ENCODE data around the gene LCAT.
"Not testable (repeated sequence)": the region's sequence is repeated elsewhere in the genome, so short reads cannot be mapped to it uniquely, and the experiment has no call there.

The LCAT gene

DNA sequence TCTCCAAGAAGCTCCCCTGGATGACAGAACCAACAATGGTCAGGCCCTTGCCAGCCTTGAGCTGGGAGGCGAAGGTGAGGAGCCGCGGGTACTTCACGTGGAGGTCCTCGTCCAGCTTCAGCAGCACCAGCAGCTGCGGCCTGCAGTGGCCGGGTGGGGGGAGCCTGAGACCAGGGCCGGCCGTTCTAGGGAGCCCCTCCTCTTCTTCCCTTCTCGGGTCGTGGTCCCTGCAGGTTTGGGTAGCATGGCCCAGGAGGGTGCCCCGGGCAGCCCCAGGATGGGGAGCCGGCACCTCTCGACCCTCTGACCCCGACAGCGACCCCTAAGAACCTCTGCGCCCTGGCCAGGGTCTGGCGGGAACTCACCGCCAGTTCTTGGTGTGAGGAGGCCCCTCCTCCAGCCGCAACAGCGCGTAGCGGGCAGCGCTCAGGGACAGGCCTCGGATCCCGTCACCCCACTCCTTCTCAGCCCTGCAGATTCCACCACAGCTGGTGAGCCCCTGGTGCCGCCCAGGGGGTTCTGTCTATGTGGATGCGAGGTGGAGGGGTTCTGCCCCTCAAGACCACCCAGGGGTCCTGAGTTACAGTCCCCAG lies 3.1 kb upstream of the LCAT start:
- no peak for DNase-seq (ENCODE audit: low read depth)

DNA sequence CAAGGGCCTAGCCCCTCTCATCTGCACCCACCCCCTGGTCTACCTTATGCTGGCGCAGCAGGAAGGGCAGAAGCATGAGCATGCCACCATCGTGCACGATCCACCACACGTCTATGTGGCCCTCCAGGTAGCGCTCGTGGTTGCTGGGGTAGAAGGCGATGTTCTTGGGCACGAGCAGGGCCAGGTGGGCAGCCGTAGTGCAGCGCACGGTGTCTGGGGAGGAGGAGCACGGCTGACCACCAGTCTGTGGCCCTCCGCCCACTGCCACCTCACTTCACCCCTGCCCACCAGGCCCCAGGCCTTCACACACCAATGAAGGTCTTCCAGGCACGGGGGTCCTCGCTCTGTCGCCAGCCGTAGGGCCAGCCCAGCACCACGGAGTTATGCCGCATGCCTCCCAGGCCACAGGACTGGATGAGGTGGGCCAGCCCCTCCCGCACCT lies 2.2 kb upstream of the LCAT start:
- no peak for DNase-seq (ENCODE audit: low read depth)

DNA sequence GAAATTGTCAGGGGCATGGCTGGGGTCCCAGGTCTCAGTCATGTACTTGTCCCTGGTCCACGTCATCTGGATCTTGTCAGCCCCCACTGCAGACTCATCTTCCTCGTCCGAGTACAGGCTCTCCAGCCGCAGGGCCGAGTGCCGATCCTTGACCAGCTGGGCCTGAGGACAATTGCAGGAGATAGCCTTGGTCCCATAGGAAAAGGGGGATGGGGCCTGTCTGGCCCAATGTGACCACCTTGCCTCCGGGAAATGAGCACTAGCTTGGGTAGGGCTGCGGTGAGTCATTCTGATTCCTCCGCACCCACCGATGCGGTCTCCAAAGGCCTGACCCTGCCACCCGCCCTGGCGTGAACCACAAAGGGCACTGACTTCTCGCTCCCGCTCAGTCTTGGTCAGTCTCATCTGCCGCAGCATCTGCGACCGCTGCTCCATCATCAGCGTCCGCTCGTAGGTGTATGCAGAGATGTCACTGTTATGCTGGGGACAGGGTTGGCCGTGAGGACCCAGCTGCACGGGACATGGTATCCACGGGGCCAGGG lies 1.5 kb upstream of the LCAT start:
- no peak for DNase-seq (ENCODE audit: low read depth)

DNA sequence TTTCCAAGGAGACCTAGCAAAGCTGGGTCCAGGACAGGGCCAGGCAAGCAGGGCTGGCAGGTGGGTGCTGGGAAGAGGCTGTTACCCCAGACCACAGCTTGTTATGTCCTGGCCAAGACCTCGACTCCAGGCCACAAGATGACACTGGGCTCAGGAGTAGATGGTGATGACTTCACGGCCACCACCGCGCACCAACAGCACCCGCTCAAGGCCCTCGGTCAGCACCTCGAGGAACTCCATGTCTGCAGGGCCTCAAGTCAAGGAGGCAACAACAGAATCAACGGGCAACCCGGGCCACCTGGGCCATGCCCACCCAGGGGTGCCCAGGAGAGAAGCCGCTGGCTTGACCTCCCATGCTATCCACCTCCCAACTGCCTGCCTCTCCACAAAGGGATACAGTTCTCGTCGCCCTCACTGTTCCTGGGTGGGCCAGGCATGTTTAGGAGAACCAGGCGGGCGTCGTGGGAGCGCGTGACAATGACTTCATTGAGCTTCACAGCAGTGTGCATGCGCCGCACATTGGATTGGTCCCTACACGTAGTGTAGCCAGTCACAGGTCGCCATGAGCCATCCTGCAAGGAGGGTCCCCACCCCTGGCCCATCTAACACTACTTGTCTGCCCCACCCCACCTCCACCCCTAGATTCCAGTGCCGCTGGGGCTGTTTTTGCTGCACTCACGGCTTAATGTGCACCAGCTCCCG lies 921 bp upstream of the LCAT start:
- DNase-seq (ENCODE audit: low read depth) = no peak

DNA sequence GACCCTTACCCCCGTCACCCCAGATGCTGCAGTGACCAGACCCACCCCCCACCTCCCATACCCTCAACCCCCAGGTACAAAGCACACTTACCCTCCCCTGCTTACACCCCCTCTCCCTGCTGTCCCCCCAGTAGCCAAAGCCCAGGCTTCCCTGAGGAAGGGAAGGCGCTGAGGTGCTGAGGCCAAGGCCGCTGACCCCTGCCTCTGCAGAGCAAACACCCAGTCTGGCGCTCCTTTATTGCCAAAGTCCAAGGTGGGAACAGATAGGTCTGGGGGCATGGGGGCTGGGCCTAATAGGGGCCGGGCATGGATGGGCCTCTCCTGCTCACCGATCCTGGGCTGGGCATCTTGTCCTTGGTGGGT lies 683 bp downstream of the LCAT start:
- DNase-seq (ENCODE audit: low read depth) = no peak

DNA sequence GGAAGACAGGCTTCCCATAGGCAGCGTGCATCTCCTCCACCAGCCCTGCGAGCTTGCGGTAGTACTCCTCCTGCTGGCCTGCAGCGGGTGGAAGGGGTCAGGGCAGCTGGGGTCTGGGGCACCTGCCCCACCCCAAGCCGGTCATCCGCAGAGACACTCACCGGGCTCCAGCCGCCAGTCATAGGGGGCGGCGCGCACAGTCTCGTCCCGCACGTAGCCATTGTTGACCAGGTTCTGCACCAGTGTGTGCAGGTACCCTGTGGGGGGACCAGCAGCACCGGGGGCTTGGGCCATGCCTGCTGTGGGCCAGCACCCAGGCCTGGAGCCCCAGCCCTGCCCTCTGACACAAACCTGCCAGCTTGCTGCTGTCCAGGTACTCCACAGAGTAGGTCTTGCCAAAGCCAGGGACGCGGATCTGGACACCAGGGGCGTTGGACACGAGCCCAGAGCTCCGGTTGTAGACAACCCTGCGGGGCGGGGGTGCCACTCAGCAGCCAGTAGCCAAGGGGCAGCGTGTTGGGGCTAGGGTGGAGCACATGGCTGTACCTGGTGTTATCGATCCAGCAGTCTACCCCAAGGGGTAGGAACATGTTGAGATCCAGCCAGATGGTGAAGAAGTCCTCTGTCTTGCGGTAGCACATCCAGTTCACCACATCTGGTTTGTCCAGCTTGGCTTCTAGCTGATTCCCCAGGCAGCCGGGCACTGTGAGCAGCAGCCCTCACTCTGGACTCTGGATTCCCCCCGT lies 1.2 kb downstream of the LCAT start:
- DNase-seq (ENCODE audit: low read depth) = no peak

DNA sequence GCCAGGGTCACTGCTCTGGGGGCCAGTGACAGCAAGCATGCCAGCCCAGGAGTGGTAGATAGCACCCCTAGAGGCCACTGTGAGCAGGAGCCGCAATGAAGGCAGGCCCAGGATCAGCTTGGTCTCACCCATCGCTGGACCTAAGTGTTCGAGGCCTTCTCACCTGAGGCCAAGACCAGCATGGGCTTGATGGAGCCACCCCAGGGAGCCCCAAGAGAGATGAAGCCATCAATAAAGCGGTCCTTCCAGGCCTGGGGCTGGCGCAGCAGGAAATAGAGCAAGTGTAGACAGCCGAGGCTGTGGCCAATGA lies 1.8 kb downstream of the LCAT start:
- DNase-seq (ENCODE audit: low read depth) = no peak

DNA sequence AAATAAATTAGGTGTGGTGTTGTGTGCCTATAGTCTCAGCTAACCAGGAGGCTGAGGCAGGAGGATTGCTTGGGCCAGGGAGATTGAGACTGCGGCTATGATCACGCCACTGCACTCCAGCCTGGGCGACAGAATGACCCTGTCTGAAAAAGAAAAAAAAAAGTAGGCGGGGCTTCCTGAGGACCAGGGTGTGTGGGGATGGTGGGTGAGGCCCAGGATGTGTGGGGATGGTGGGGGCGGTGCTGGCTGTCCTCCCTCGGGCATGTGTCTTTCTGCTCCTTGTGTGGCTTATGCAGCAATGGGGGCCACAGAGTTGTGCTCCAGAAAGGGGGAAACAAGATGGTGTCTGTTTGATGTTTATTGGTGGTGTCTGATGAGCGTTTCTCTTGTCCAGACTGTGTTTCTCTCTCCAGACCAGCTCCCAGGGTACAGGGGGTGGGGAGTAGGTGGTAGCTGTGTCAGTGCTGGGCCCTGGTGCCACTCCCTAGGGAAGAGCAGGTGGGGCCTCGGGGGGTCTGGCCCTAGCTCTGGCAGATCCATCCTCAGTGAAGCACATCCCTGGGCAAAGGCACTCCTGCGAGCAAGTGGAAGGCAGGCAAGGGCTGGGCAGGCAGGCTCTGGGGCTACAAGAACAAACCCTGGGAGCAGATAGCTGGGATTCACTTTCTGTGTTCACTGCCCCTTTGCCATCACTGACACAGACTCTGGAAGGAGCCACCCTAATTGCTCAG lies 2.3 kb downstream of the LCAT start:
- no peak for DNase-seq (ENCODE audit: low read depth)

DNA sequence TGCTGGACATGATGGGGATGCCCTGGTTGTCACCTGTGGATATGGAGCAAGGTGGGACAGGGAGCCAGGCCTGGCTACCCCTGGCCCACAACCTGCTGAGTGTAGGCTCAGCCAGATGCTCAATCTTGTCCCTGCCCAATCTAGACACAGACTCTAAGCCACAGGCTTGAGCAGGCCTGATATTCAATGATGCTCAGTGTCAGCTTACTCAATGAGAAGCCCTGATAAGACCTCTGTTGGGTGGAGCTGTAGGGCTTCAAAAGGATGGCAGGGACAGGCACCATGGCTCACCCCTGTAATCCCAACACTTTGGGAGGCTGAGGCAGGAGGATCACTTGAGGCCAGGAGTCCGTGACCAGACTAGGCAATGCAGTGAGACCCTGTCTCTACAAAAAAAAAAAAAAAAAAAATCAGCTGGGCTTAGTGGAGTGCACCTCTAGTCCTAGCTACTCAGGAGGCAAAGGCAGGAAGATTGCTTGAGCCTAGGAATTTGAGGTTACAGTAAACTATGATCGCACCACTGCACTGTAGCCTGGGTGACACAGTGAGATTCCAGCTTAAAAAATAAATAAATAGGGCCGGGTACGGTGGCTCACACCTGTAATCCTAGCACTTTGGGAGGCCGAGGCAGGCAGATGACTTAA lies 3.4 kb downstream of the LCAT start:
- DNase-seq (ENCODE audit: low read depth) = no peak

DNA sequence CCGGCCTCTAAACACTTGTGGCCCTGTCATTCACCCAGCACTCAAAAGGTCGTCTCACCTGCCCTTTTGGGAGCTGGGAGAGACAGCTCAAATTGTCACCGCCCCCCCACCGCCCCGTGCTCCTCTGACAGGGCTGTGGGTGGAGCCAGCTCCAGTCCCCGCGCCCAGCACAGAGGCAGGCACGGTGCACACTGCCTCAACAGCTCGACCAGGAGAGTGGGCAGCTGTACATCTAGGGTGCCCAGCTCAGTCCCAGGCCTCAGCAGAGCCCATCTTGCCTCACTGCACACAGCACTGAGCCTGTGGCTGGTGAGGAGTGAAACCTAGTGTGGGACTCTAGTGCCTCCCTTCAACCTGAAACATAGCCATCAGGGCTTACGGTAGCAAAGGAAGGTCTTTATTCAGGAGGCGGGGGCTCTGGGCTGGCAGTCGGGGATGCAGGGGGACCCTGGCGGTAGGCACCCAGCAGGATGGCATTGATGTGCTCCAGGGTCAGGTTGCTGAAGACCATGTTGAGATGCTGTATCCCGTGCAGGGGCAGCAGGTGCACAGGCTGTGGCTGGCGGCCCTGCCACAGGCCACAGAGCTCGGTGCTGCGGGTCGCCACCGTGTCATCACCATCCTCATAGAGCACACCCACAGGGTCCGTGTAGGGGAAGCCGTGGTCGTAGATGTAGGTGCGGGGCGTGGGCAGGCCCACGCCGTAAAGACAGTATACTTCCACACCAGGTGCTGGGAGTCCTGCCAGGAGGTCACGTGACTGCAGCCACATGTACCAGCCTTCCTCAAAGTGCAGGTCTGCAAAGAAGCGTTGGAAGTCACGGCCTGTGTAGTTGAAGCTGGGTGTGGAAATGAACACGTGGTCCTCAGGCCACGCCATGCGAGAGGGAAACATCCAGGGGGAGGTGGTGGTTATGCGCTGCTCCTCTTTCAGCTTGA lies 4.1 kb downstream of the LCAT start:
- DNase-seq (ENCODE audit: low read depth) = no peak

DNA sequence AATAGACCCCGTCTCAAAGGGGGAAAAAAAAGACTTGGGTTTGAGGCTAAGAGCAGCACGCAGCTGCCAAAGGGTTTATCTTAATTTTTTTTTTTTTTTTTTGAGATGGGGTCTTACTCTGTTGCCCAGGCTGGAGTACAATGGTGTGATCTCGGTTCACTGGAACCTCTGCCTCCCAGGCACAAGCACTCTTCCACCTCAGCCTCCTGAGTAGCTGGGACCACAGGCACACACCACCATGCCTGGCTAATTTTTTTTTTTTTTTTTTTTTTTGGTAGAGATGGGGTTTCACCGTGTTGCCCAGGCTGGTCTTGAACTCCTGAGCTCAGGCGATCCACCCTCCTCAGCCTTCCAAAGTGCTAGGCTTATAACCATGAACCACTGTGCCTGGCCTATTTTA lies 6.2 kb downstream of the LCAT start:
- not testable (repeated sequence) for DNase-seq (ENCODE audit: low read depth)

DNA sequence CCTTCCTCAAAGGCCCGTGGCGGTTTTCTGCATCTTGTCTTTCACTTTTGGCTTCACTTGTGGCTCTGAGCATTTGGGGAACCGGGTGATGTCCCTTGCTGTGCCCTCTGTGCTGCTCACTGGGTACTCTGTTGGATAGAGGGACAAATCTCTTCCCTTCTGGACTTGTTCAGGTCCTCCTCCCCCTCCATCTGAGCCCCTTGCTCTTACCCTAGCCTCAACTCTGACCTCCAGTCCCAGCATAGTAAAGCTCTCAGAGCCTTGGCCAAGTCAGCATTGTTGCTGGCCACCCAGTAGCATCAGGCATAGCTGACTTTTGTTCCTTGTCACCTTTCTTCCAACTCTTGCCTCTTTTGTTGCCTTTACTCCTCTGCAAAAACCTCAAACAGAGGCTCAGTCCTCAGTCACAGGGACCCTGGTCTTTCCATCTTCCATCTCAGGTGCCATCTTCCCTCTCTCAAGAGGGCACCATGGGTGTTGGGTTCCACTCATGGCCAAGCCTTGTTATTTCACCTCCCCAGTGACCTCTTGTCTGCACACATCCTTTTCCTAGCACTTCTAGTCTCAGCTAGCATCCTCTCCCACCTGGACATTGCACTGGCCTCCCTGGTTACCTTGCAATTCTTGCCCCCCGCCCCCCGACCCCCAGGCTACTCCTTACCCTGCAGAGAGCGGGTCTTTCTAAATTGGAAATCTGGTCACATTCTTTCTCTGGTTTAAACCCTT lies 6.9 kb downstream of the LCAT start:
- peak; percentile 56 for DNase-seq (ENCODE audit: low read depth)

DNA sequence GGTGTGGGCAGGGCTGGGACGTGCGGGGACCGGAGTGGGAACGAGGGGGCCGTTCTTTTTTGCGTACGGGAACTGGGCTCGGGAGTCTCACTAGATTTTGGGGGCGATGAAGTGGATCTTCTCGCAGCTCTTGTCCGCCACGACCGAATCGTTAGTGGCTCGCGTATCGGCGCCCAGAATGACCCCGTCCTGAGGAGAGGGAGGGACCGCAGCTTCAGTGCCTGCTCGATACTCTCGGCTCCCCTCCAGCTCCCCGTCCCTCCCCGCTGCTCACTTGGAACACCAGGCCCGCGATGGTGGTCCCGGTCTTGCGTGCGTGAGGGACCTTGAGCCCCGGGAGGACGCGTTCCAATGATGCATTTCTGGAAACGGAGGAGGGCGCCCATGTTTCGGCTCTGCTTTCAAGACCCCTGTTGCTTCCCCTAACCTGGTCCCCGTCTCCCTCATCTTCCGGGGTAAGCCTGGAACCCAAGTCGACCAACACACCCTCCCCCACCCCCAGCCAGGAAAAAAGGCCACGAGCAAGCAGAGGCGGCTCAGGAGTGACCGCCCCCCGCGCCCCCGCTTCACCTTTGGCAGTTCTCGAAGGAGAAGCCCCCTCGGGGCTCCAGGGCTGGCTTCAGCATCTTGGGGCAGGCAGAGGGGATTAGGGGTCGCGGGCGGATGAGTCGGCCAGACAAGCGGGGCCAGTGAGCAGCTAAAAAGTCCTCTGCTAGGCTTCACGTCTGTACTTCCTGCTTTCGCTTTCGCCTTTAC lies 7.6 kb downstream of the LCAT start, which contains the start of gene PSMB10:
TSS of gene PSMB10 (minus strand) at position 727 of the 756 bp plus-strand sequence. CDS start at position 626, 101 bp downstream.
- DNase-seq (ENCODE audit: low read depth) = no peak

DNA sequence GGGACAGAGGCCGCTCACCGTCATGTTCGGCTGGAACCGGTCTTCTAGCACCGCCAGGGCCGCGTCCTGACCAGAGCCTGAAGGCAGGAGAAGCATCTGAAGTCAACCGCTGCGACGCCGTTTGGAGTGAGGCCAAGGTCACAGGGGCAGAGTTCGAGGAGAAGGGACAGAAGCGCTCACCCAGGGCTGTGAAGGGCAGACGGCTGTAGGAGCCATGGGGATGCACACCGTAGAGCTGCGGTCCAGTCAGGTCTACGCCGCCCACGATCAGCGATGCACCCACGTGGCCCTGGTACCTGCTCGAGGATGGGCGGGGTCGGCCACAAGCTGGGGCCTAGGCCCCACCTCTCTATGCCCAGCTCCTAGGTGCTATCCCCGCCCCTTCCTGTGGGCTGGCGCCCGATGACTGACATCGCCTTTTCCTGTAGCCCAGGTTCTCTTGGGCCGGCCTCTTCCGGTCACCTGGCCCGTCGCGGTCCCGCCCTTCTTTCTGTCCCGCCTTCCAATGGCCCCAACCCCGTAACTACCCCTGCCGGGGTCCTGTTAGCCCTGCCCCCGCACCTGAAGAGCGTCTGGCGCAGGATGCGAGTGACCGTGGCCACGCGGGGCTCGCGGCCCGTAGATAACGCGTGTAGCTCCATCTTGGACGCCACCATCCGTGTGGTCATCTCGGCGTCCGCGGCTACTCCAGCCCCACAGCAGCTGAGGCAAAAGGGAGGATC lies 8.4 kb downstream of the LCAT start:
- DNase-seq (ENCODE audit: low read depth) = peak; percentile 86

DNA sequence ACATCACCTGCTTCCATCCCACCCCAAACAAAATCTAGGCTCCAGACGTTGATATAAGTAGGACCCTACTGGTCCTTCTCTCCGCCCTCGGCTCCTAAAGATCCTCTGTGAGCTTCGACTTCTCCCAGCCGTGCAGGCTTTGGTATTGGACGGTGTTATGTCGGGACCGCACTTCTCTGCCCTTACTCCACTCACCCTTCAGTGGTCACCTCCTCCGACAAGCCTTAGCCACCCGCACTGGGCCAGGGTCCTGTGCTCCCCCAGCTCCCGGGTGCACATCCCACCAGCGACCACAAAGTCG lies 8.9 kb downstream of the LCAT start:
- no peak for DNase-seq (ENCODE audit: low read depth)

DNA sequence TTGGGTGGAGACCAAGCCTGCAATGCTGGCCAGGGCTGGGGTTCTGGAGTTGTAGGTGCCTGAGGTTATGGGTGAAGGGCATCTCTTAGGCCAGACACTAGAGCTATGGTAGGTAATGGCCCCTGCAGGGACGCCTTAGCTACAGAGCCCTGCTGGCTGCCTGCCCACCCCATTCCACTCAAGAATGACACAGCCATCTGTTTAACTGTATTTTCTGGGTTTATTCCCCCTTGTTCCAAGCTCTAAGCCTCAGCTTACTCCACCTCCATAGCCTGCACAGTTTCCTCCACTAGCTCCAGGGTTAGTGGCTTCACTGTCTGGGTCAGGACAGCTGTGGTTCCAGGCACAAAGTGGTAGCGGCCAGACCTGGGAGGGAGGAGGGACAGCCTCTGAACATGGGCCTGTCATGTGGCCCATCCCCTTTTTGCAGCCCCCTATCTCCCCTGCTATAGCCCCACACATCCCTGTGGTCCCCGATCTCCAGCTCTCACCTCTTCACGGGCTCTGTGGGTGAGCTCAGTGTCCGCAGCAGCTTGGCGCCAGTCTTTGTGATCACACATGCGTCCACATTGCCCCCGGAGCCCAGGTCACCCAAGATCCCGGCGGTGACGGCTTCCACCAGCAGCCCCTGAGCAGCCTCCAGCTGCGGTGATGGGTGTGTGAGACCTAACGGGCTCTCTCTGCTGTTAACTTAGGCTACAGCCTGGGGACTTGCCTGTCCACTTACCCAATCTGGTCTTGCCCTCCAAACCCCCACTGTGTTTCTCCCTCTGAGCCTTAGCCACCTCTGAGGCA lies 9.4 kb downstream of the LCAT start:
- DNase-seq (ENCODE audit: low read depth) = no peak

DNA sequence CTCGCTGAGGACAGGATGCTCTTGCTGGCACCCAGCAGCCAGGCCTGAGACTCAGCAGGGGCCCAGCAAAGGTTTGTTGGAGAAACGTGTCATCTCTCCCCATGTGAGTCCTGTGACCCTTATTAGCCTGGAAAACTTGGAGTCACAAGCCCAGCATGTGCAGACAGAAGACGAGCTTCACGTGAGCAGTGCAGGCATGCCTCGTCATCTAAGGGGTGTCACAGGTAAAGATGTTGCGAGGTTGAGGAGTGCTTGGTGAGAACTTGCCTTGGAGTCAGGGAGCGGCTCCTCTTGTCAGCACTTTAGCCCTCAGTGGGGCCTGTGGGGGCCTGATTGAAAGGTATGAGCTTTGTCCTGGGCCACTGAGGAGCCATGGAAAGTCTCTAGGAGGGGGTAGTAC lies 10.1 kb downstream of the LCAT start:
- DNase-seq (ENCODE audit: low read depth) = no peak

DNA sequence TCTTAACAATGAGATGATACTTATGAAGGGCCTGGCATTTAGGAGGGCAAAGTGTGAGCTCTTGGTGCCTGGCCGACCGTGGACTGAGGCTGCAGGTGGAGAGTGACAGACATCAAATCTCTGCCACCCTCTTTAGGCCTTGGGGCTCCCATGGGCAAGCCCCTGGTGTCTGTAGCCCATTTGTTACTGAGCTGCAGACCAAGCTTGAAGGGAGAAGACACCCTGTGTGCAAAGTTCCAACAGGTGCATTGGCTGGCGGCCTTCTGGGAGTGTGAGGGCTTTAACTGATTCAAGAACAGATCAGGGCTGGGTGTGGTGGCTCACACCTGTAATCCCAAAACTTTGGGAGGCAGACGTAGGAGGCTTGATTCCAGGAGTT lies 11.5 kb downstream of the LCAT start:
- no peak for DNase-seq (ENCODE audit: low read depth)
